VCaP (cell line): ENCODE measurements around the gene GBGT1.
"Not testable (repeated sequence)": the region's sequence is repeated elsewhere in the genome, so short reads cannot be mapped to it uniquely, and the experiment has no call there.

Experiments
- H3K27ac ChIP-seq: fragments of 450-650 bp; 2 replicates; pipeline ENCODE4 v1.5.1; 2017
- TF ChIP-seq, protein P1 (sequence below): fragments of 450-650 bp; conservative IDR thresholded peaks from 2 replicates; pipeline ENCODE4 v1.5.1; 2017; ENCODE audit warnings: mild to moderate bottlenecking, moderate library complexity

GBGT1 gene

DNA sequence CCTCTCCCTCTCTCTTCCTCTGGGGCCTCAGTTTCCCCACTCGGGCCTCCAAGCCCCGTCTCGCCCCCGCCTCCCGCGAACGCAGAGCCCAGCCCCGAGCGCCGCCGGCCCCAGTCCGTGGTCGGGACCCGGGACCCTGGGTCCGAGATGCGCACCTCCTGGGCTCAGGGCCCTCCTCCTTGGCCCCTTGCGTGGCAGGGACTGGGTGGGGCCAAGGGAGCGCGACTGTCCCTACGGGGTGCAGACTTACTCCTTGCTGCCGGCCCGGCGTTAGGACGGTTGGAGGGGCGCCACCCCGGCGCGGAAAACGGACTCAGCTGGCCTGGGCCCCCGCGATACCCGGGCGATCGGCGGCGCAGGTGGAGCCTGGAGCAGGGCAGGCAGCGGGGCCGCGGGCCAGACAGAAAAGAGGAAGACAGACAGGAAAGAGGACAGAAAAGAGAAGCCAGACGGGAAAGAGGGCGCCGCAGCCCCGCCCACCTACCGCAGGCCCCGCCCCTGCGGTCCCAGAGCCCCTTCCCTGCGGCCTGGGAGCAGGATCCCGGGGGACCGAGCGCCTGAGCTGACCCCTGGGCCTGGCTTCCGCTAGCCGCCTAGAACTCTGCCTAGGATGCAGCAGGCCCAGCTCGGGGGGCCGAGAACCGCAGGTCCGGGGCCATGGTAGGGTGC is at the start of gene GBGT1:
GBGT1 (minus strand) TSS at position 411 of the 669 bp plus-strand sequence. CDS start 1,502 bp downstream, outside the sequence.
- TF ChIP-seq, protein P1, sequence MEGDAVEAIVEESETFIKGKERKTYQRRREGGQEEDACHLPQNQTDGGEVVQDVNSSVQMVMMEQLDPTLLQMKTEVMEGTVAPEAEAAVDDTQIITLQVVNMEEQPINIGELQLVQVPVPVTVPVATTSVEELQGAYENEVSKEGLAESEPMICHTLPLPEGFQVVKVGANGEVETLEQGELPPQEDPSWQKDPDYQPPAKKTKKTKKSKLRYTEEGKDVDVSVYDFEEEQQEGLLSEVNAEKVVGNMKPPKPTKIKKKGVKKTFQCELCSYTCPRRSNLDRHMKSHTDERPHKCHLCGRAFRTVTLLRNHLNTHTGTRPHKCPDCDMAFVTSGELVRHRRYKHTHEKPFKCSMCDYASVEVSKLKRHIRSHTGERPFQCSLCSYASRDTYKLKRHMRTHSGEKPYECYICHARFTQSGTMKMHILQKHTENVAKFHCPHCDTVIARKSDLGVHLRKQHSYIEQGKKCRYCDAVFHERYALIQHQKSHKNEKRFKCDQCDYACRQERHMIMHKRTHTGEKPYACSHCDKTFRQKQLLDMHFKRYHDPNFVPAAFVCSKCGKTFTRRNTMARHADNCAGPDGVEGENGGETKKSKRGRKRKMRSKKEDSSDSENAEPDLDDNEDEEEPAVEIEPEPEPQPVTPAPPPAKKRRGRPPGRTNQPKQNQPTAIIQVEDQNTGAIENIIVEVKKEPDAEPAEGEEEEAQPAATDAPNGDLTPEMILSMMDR: no peak
- peak within 1 kb of the TSS; percentile 63; the same call in 1 of the 2 replicates for H3K27ac ChIP-seq

DNA sequence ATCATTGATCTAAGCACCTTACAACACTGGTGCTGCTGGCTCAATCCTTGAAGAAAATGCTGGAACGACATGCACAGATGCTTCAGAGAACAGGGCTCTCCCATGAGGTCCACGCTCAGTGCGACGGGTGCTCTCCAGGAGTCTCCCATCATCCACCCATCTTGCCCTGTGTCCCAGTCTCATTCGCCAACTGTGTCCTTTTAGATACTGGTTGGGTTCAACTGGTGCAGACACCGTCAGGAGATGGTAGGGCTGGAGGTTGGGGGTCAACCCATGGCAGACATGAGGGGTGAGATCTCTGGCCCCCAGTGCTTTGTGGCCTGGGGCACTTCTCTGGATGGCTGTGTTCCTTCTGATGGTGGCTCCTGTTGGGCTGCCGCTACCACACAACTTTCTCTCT is 46.9 kb upstream of the GBGT1 start:
- H3K27ac ChIP-seq: no peak overlapping the region
- TF ChIP-seq, protein P1: no peak

DNA sequence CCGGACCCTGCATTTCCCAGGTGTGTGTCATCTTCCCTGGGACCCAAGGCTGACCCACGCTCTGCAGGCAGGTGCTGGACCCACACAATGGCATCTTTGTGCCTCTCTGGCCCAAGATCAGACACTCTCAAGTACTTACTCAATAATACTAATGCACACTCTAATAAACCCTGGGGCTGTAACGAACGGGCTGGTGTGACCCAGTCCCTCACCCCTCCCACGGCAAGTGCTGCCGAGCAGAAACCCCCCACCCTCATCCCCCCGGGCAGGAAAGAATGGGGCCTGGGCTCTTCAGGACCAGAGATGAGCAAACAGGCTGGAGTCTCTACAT is 46.5 kb upstream of the GBGT1 start:
- TF ChIP-seq, protein P1: no peak
- no peak overlapping the region for H3K27ac ChIP-seq

DNA sequence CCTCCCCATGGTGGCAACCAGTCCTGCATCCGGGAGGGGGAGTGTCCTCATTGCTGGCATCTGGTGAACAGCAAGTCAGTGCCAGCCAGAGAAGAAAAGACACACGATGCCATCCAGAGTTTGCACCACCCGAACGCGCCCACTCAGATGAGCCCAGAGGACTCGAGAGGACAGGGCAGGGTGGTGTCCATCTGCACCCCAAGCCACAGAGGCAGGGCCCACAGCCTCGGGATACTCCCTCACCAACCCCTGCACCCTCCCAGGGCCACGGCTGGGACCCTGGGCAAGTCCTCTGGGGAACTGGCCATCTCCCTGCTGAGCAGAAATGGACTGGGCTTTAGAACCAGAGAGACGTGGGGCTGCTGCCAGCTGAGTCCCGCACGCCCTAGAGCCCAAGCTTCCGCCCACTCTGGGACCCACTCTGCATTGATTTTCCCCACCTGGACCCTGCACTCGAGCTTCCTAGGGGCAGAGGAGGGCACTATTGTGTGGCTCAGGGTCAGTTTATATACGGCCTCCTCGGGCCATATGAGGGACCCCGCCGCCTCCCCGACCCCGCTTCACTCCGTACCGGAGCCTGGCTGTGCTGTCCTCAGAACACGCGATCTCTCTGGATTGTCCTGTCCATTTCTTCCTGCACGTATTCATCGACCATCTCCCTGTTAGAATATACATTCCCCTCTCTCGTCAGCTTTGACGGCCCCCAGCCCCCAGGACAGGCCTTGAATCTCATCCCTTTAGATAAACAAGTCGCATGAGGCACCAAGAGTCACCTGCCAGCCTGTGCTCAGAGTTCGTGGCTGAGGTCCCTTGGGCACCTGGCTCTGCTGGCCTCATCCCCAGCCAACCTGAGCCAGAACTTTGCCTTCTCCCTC is 45.9 kb upstream of the GBGT1 start:
- not testable (repeated sequence) for H3K27ac ChIP-seq

DNA sequence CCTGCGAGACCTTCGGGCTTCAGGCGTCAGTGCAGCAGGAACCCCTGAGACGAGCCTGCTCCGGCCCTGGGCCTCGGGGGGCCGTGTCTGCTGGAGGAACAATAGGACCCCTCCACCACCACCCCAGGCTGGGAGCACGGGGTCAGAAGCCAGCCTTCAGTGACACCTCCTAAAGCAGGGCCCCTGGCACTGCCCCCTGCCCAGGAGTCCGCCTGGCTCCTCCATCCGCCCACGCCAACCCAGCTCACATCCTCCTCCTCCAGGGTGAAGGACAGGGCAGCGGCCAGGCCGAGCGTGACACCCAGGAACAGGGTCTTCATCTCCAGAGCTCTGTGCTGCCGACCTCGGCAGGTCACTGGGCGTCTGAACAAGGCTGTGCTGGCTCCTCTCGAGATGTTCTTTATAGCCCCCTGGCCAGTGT is 45.2 kb upstream of the GBGT1 start, which contains the start of gene OBP2B:
OBP2B (minus strand) TSS at position 371 of the 421 bp plus-strand sequence; CDS start at position 320, 51 bp downstream.
- not testable (repeated sequence) for H3K27ac ChIP-seq

DNA sequence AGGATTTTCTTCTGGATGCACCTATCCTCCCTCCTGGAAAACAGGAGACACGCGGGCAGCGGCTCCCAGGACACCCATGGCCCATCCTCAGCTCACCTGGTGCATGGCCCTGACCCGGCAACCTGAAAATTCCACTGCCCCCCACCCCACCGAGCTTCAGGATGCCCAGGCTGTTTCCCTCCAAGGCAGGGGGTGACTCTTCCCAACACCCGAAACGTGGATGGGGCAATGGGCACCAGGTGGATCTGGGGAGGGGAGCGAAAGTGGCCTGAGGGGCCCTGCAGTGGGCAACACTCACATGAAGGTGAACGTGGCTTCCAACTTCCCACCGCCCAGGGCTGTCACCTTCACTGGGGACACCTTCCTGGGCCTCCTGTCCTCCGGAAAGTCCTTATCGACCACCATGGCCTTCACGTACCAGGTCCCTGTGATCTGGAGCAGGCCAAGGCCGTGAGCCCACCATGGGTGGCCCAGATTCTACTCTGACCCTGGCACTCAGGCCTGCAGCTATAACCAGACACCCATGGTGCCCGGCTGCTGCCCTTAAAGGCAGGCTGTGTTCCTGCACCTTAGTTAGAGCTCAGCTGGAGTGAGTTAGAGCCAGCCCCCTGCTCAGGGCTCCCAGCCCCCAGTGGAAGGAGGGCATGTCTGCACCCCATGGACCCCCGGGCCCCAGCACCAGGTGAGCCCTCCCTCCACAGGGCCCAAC is 44.6 kb upstream of the GBGT1 start:
- not testable (repeated sequence) for H3K27ac ChIP-seq

DNA sequence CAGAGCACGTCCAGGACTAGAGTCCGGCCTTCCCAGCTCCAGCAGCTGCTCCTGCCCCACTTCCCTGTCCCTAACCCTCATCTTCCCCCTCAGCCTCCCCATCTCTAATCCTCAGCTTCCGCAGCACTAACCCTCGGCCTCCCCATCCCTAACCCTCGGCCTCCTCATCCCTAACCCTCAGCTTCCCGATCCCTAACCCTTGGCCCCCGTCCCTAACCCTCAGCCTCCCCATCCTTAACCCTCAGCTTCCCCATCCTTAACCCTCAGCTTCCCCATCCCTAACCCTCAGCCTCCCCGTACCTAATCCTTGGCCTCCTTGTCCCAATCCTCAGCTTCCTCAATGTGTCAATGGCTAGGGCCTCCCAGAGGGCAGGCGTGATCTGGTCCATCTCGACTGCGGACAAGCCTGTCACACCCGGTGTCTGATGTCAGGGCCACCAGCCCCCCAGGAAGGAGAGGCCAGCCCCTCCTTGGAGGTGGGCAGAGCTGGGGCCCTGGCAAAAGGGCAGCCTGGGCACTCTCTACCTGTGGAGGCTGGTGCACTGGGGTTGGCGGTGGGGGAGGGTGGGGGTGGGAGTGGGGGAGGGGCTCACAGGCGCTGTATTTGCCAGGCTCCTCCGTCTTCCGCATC is 43.9 kb upstream of the GBGT1 start:
- TF ChIP-seq, protein P1: no peak
- no peak overlapping the region for H3K27ac ChIP-seq

DNA sequence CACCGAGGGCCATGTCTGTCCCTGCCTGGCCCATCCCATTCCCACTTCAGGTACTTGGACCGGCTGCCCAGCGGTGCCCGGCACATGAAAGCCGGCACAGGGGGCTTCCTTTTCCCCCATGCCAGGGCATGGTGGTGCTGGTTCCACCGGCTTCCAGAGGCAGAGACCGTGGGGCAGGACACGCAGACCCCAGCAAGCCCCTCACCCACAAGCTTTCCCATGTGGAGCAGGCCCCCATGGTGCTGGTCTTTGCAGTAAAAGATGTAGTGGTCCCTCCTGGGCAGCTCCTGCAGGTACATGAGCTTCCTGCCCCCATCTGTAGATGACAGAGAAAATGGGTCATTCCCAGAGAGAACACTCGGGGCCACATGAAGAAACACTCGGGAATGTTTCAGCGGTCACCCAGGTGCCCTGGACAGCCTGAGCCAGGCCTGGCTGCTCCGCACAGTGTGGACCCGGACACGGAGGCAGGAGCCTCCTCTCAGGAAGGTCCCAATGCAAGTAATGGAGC is 43.4 kb upstream of the GBGT1 start:
- no peak overlapping the region for H3K27ac ChIP-seq
- TF ChIP-seq, protein P1: no peak
